GM12873 (cell line): ENCODE data around the gene ETFB.

Experiments used
- CTCF ChIP-seq: IDR thresholded peaks from 2 replicates; pipeline ENCODE4 v1.5.1; 2012; ENCODE audit warnings: low read depth, mild to moderate bottlenecking, moderate library complexity, low read length, control low read depth; ENCODE audit not compliant: insufficient read depth; ENCODE audit errors: missing control alignments

Gene ETFB

GRCh38 chr19:51301266-51301665 is 64.9 kb downstream of the ETFB start:
- TF ChIP-seq CTCF, result no peak

DNA sequence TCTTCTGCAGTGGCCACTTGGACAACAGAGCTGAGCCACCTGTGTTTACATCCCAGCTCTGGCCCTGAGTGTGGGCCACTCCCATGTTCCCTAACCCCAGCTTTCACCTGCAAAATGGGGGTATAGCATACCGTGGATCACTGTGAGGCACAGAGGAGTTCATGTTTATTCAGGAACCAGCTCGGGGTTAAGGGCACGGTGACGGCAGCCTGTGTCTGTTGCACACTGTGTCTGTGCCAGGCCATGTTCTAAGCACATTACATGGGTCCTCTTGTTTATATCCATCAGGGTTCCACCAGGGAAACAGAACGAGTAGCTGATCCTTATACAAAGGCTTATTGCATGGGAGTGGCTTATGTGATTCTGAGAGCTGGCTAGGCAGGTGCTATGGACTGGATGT is 68.8 kb downstream of the ETFB start:
- no peak for TF ChIP-seq CTCF

GRCh38 chr19:51296336-51297093 is 69.7 kb downstream of the ETFB start:
- peak; percentile 17 for TF ChIP-seq CTCF

DNA sequence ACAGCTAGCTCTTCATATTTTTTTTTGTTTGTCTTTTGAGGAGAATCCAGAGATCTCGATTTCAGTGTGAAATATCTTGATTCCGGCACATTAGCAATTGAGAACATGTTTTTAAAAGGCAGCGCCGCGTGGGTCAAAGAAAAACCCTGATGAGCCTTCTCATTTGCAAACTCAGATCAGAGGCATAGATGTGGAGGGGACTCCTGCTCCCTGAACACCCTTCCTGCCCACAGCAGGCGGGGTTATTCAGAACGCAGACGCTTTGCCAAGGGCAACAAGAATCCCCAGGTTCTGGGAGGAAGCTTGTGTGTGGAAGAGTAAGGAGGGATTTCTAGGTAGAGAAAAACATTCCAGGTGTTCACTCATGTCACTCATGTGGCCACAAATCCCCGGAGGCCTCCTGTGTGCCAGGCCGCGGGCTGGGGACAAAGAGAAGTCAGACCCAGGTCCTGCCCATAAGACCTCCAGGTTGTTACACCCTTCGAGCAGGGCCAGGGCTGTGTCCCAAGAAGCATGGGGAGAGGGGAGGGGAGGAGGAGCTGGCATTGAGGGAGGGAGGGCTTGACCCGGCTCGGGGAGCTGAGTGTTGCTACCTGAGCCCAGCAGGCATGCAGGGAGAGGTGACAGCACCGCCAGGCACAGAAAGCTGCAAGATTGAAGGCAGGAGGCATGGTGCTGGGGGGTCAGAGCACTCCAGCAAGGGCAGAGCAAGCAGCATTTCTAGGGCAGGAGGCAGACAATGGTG is 70.6 kb downstream of the ETFB start:
- no peak for TF ChIP-seq CTCF
